GM12878 (cell line): ENCODE results near the gene ACADM. TPM values are rescaled to one million over a fixed set of nuclear protein-coding genes. Genes with fewer than 3 reads are reported as not detected.

ENCODE experiments used
- ATAC-seq: fragments of 200-7000 bp; cut with Tn5 transposase; 3 replicates; pipeline ENCODE4 v1.9.1; 2020; ENCODE audit warnings: mild to moderate bottlenecking, moderate library complexity
- BruUV-seq: library from RNA; stranded (reverse); fragments of 400-500 nt; replicated peaks from 2 replicates; lab custom pipeline; 2021; lab: Mats Ljungman, UMichigan
- CTCF ChIA-PET: fragments of 300-600 bp; sonication (Branson Sonifier 250); formaldehyde crosslinking; extraction: SDS; loops from one replicate; lab custom pipeline; 2021; ENCODE audit warnings: inconsistent platforms; lab: Yijun Ruan, JAX
- POLR2A ChIA-PET: fragments of 350-600 bp; formaldehyde crosslinking; extraction: SDS; loops from one replicate; lab custom pipeline; 2021; ENCODE audit warnings: inconsistent platforms; lab: Charles Lee
- RAD21 ChIA-PET: fragments of 300-600 bp; sonication (Branson Sonifier 250); formaldehyde crosslinking; loops from one replicate; lab custom pipeline; 2023; ENCODE audit warnings: antibody characterized with exemption; ENCODE audit not compliant: unreplicated experiment; lab: Charles Lee
- SMC1A ChIA-PET: fragments of 300-600 bp; sonication (Branson Sonifier 250); formaldehyde crosslinking; loops from one replicate; lab custom pipeline; 2023; ENCODE audit not compliant: unreplicated experiment, uncharacterized antibody; lab: Charles Lee
- DNase-seq: peaks from one replicate; pipeline ENCODE4 v3.0.0-alpha.2; 2011; ENCODE audit warnings: low read depth, low spot score
- FAIRE-seq: peaks from 3 replicates; lab custom pipeline; 2011; peaks lifted over from hg19 to GRCh38; lab: Jason Lieb, UNC
- H2AFZ ChIP-seq: 2 replicates; pipeline ENCODE4 v1.6.0; 2011; ENCODE audit warnings: low read depth, low read length, control low read depth; ENCODE audit not compliant: control insufficient read depth
- H3K27ac ChIP-seq: 2 replicates; pipeline ENCODE4 v1.5.1; 2011; ENCODE audit warnings: control low read depth; ENCODE audit not compliant: control insufficient read depth, insufficient read depth
- H3K27me3 ChIP-seq, 2 experiments: replicated peaks in 1 of 2; 2 replicates each; pipeline versions ENCODE4 v1.6.0 to v1.6.1; 2011; ENCODE audit warnings: low read length in 1 of 2; ENCODE audit not compliant: control insufficient read depth in 2 of 2, insufficient read depth in 2 of 2
- H3K36me3 ChIP-seq, 2 experiments: 2 replicates each; pipeline ENCODE4 v1.5.1; 2011; ENCODE audit warnings: low read length in 1 of 2; ENCODE audit not compliant: control insufficient read depth in 2 of 2, insufficient read depth in 2 of 2
- H3K4me1 ChIP-seq: 2 replicates; pipeline ENCODE4 v1.6.1; 2011; ENCODE audit warnings: mild to moderate bottlenecking, low read length, moderate library complexity, mixed read lengths; ENCODE audit not compliant: control insufficient read depth, insufficient read depth
- H3K4me2 ChIP-seq: 2 replicates; pipeline ENCODE4 v1.6.0; 2011; ENCODE audit warnings: control low read depth; ENCODE audit not compliant: control insufficient read depth, insufficient read depth
- H3K4me3 ChIP-seq: fragments of 200-600 bp; sonication (generic); 2 replicates; pipeline ENCODE4 v1.5.1; 2016
- H3K79me2 ChIP-seq: 2 replicates; pipeline ENCODE4 v1.6.0; 2011; ENCODE audit warnings: low read length; ENCODE audit not compliant: control insufficient read depth, insufficient read depth
- H3K9ac ChIP-seq: 2 replicates; pipeline ENCODE4 v1.8.0; 2011; ENCODE audit warnings: low read length, control low read depth, mixed read lengths; ENCODE audit not compliant: control insufficient read depth, insufficient read depth
- H3K9me3 ChIP-seq: replicated peaks from 3 replicates; pipeline ENCODE4 v1.5.1; 2011; ENCODE audit warnings: mild to moderate bottlenecking, low read length; ENCODE audit not compliant: control insufficient read depth, insufficient read depth
- H4K20me1 ChIP-seq: 2 replicates; pipeline ENCODE4 v1.6.0; 2011; ENCODE audit not compliant: control insufficient read depth, insufficient read depth
- ATF7 ChIP-seq: fragments of 450-650 bp; IDR thresholded peaks from 2 replicates; pipeline ENCODE4 v1.6.1; 2016; ENCODE audit warnings: low read depth, mild to moderate bottlenecking
- CREM ChIP-seq: IDR thresholded peaks from 2 replicates; pipeline ENCODE4 v1.6.1; 2014; ENCODE audit warnings: antibody characterized with exemption, low read depth
- E2F8 ChIP-seq: fragments of 450-650 bp; IDR thresholded peaks from 2 replicates; pipeline ENCODE4 v1.6.1; 2018; ENCODE audit warnings: mild to moderate bottlenecking, low read depth, moderate library complexity; ENCODE audit not compliant: partially characterized antibody
- E4F1 ChIP-seq: fragments of 450-650 bp; IDR thresholded peaks from 2 replicates; pipeline ENCODE4 v1.6.1; 2018; ENCODE audit warnings: borderline replicate concordance, mild to moderate bottlenecking; ENCODE audit not compliant: partially characterized antibody
- EP300 ChIP-seq, 2 experiments: fragments of 150-350 bp in 1 of 2; IDR thresholded peaks; 2 replicates each; pipeline ENCODE4 v1.6.1; 2011 to 2012; ENCODE audit warnings: low read depth in 2 of 2, low read length in 2 of 2, borderline replicate concordance in 1 of 2, improper control_type of control experiment in 1 of 2, inconsistent platforms in 1 of 2; ENCODE audit not compliant: control insufficient read depth in 1 of 2
- ESRRA ChIP-seq: IDR thresholded peaks from 2 replicates; pipeline ENCODE4 v1.6.1; 2012; ENCODE audit warnings: mild to moderate bottlenecking, low read length, improper control_type of control experiment
- FOXK2 ChIP-seq: fragments of 450-650 bp; IDR thresholded peaks from 2 replicates; pipeline ENCODE4 v1.6.1; 2017; ENCODE audit warnings: mild to moderate bottlenecking, moderate library complexity
- IRF4 ChIP-seq: IDR thresholded peaks from 2 replicates; pipeline ENCODE4 v1.6.1; 2011; ENCODE audit warnings: low read depth, low read length
- MLLT1 ChIP-seq: fragments of 450-650 bp; IDR thresholded peaks from 2 replicates; pipeline ENCODE4 v1.6.1; 2016; ENCODE audit warnings: mild to moderate bottlenecking
- MYC ChIP-seq: IDR thresholded peaks from 2 replicates; pipeline ENCODE4 v1.6.1; 2011; ENCODE audit warnings: mild to moderate bottlenecking, low read length, moderate library complexity, inconsistent platforms; ENCODE audit not compliant: insufficient read depth, insufficient replicate concordance, insufficient read length, severe bottlenecking
- NR2C2 ChIP-seq: IDR thresholded peaks from 2 replicates; pipeline ENCODE4 v1.6.1; 2011; ENCODE audit warnings: borderline replicate concordance, low read depth; ENCODE audit not compliant: control insufficient read depth, insufficient read length
- PBX3 ChIP-seq: IDR thresholded peaks from 2 replicates; pipeline ENCODE4 v1.6.1; 2011; ENCODE audit warnings: mild to moderate bottlenecking, low read depth, low read length, moderate library complexity; ENCODE audit not compliant: insufficient replicate concordance
- RAD51 ChIP-seq: fragments of 450-650 bp; IDR thresholded peaks from 2 replicates; pipeline ENCODE4 v1.6.1; 2016; ENCODE audit warnings: moderate library complexity, mild to moderate bottlenecking, inconsistent platforms
- RFX5 ChIP-seq: IDR thresholded peaks from 2 replicates; pipeline ENCODE4 v1.6.1; 2011; ENCODE audit warnings: low read depth, low read length, improper control_type of control experiment
- TCF3 ChIP-seq: IDR thresholded peaks from 2 replicates; pipeline ENCODE4 v1.6.1; 2012; ENCODE audit warnings: low read depth, mild to moderate bottlenecking, low read length, borderline replicate concordance; ENCODE audit not compliant: insufficient read depth
- YY1 ChIP-seq: IDR thresholded peaks from 2 replicates; pipeline ENCODE4 v1.6.1; 2011; ENCODE audit warnings: low read depth, mild to moderate bottlenecking, low read length
- WGBS: methylation state at CpG from one replicate; pipeline ENCODE4 v1.1.6; 2016; ENCODE audit warnings: low lambda C conversion rate; ENCODE audit not compliant: insufficient replicate concordance, insufficient coverage; ENCODE audit errors: missing lambda C conversion rate; 5-methylcytosine and 5-hydroxymethylcytosine counted together
- in situ Hi-C: fragments of 300-500 bp; cut with MboI; formaldehyde crosslinking; loops from 9 replicates; pipeline ENCODE4 v1.14.3; 2018; ENCODE audit warnings: mixed read lengths
- intact Hi-C: fragments of 100-400 bp; cut with micrococcal nuclease; formaldehyde crosslinking; loops from one replicate; pipeline ENCODE4 v1.14.2; 2022; ENCODE audit not compliant: unreplicated experiment
- polyA plus RNA-seq, 11 experiments: library from polyadenylated mRNA; depleted of rRNA in 4 of 11; unstranded in 6 of 11; stranded (reverse) in 5 of 11; fragments of >200 nt; fragmentation: Nextera tagmentation in 4 of 11; fragmentation: Illumina TruSeq in 1 of 11; extraction: Ambion mirVana in 4 of 11; extraction: Trizol in 1 of 11; gene quantifications; 1 replicate in 1 of 11; 2 replicates in 10 of 11; pipeline versions ENCODE4 v1.2.1 to v1.2.3, GENCODE V29; 2011 to 2016; ENCODE audit warnings: inconsistent platforms in 2 of 11, missing spikeins in 2 of 11, low read depth in 1 of 11
- total RNA-seq, 4 experiments: library from RNA; depleted of rRNA in 3 of 4; stranded (reverse); fragments of >200 nt in 3 of 4; fragmentation: Illumina TruSeq in 1 of 4; extraction: Trizol in 1 of 4; gene quantifications; 2 replicates each; pipeline versions ENCODE4 v1.2.1 to v1.2.3, GENCODE V29; 2013 to 2021

ACADM gene
- total and polyA plus RNA-seq, 10 of the 15 experiments (the other 5 are each of a cell fraction or from before 2014, with no cell fraction given): 119 to 245 (median 204) TPM

- 100% methylated on average over 1 of the region's 1 CpG for WGBS
- SMC1A ChIA-PET: no interaction called here
- TF ChIP-seq EP300 (IDR thresholded peaks at IDR 0.05; ENCODE audit: borderline replicate concordance in 1 of 2, control insufficient read depth in 1 of 2, low read depth in 2 of 2, low read length in 2 of 2) (no peak), TCF3 (no peak), NR2C2 (no peak), IRF4 (no peak), PBX3 (no peak), FOXK2 (no peak), MLLT1 (no peak), ATF7 (no peak), MYC (no peak), RAD51 (no peak), YY1 (no peak), CREM (no peak), E4F1 (no peak), RFX5 (no peak), ESRRA (no peak), E2F8 (no peak)
- TF ChIP-seq, all 136 proteins: peak for 0
- no peak overlapping the region for H3K9ac ChIP-seq
- FAIRE-seq: no peak
- no peak for DNase-seq
- H2AFZ ChIP-seq: no peak overlapping the region
- H3K4me3 ChIP-seq: no peak overlapping the region
- ChIA-PET RAD21 (no interaction called here), POLR2A (no interaction called here), CTCF (no interaction called here)
- peaks cover 0 to 5% of the 10 kb centered on the region in 2 experiments; a peak in 1 of 4 replicates for H3K36me3 ChIP-seq
- no peaks in the 10 kb centered on the region for H3K79me2 ChIP-seq
- BruUV-seq: no TSS peak
- ATAC-seq: no peak
- H3K9me3 ChIP-seq: no peaks in the 10 kb centered on the region
- intact Hi-C loops: no loop called here
- H3K27ac ChIP-seq: no peak overlapping the region
- no peak overlapping the region for H3K4me2 ChIP-seq
- H3K4me1 ChIP-seq: no peaks in the 10 kb centered on the region
- no peaks in the 10 kb centered on the region for H4K20me1 ChIP-seq
- no peaks in the 10 kb centered on the region for H3K27me3 ChIP-seq
- in situ Hi-C loops: no loop called here
These were observed 43.5 kb downstream of the ACADM start for GRCh38 chr1:75768016-75768415.
